HG02885 (cell line): ENCODE data around the gene PTF1A.
A peak's percentile ranks its signal among the peaks of the same experiment; 100 is the strongest.

ENCODE experiments used
- ATAC-seq: cut with Tn5 transposase; IDR thresholded peaks from one replicate; pipeline ENCODE4 v1.9.1; 2021; ENCODE audit warnings: mild to moderate bottlenecking; ENCODE audit not compliant: unreplicated experiment, poor library complexity

PTF1A gene

GRCh38 chr10:23191764-23192711 lies at the start of gene PTF1A:
TSS of gene PTF1A (plus strand) at chr10:23192312. CDS start at chr10:23192531, 219 bp downstream.
- ATAC-seq = no peak

DNA sequence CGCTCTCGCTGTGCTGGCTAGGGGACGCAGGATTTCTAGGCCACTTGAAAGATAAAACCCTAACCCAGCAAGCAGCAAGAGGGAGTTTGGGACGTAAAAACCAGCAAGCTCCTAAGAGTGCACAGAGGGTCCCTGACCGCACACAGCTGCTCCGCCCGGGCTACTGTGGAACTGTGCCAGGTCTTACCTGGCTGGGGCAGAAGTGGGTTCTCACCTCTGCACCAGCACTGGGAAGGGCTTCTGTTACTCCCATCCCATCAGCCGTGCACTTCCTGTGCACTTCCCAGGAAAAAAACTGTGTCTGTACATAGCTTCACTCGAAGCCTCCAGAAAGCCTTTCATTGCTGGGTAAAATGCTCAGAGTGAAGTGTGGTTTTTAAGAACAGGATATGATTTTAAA lies 45.9 kb upstream of the PTF1A start:
- no peak for ATAC-seq

- ATAC-seq = no peak
Observed at GRCh38 chr10:23147035-23147434, 45.1 kb upstream of the PTF1A start.

DNA sequence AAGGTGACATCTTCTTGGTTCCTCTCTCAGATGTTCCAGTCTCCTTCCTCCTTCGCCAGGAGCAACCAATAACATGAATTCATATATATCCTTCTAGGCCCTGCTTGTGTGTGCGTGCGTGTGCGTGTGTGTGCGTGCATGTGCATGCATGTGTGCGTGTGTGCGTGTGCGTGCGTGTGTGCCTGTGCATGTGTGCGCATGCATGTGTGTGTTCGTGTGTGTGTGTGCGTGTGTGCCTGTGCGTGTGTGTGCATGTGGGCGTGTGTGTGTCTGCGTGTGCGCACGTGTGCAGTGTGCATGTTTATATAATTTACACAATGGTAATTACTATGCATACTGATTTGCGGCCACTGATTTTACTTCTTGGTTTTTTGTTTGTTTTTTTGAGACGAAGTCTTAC lies 43.9 kb upstream of the PTF1A start:
- no peak for ATAC-seq

GRCh38 chr10:23150091-23150490 lies 42.0 kb upstream of the PTF1A start:
- no peak for ATAC-seq

DNA sequence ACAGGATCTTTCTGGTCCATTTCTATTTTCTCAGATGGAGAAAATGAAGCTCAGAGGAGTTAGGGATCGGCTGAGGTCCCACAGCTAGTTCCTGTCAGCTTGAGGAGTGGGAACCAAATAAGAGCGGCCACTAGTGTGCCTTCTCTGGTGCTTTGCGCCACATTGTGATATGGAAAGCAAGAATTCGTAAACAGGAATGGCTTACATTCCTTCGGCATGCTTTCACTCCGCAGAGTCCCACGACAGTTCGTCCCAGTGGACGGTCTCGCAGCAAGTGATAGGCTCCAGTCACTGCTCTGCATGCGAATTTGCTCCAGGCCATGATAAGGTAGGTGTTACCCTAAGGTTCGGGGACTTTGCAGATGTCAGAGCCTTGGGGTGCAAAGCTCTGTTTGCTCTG lies 41.5 kb upstream of the PTF1A start:
- no peak for ATAC-seq

DNA sequence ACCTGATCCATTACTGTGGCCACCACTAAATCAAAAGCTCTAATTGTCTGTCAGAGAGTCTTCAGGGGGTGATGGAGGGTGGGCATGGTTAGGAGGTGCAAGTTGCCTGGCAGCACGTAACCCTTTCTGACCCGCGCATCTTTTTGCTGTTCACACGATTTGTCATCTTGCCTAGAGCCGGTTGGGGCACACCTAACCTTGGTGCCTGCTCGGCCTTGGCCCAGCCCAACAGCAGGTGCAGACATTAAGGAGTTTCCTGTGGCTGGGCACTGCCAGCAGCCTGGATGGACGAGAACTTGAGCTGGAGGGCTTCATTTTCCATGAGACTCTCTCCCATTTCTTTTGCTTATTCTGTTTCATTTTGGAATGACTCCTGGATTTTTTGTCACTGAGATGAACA lies 41.0 kb upstream of the PTF1A start:
- ATAC-seq = no peak

GRCh38 chr10:23155169-23155568 lies 36.9 kb upstream of the PTF1A start:
- ATAC-seq = no peak

GRCh38 chr10:23156447-23157150 lies 35.5 kb upstream of the PTF1A start:
- no peak for ATAC-seq

GRCh38 chr10:23157239-23157681 lies 34.9 kb upstream of the PTF1A start:
- peak; percentile 54 for ATAC-seq

DNA sequence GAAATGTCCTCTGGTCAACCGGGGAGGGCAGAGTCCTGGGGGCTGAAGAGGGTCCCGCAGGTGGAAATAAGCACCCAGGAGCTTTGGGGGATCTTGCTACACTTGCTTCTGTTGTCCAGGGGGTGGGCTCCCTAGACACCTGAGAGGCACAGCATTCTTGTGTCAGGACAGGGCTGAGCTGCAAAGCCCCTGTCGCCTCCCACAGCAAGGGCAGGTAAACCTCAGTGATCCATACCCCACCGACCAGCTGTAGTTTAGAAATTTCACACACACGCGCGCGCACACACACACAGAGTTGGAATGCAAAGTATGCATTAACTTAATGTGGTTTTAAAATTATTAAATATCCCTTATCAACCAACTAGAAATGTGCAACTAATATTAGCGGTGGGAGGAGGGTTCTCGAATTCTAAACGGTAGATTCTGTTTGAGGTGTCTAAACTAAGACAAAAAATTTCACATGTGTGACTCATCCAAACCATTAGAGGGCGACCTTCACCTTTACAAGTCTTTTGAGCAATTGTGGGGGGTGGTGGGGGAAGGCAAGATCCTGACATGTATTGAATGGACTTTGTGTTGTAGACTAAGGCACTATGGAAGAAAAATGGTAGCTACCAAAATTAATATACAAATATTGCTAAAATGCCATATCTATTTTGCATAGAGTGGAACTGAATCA lies 34.3 kb upstream of the PTF1A start:
- ATAC-seq = peak; percentile 71

- peak; percentile 77 for ATAC-seq
Observed at GRCh38 chr10:23158370-23158769, 33.7 kb upstream of the PTF1A start.

DNA sequence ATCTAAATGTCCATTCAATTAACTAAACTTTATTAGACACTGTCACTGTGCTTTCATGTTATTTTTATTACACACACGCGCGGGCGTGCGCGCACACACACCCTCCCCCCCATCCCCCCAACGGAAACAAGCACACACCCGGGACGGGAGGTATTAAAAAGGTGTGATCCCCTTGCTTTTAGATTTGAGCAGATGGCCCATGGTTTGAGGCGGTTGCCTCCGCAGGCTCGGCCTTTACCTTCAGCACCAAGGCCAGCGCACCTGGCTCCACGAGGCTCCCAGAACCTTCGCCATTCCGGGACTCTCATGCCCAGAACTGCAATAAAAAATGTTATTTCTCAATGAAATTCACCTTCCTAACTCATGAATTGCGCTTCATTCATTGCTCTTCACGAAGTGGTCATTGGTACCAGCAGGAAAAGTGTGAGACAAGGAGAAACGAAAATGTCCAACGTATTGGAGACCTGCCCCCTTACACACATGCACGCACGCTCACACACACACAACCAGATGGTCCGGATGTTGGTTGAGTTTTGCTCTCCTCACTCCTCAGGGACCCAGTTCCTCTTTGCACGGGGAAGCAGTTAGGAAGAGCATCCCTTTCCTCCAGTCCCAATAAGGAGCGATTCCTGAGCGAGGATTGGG lies 20.8 kb upstream of the PTF1A start:
- no peak for ATAC-seq

- no peak for ATAC-seq
Observed at GRCh38 chr10:23172429-23173213, 19.5 kb upstream of the PTF1A start.

DNA sequence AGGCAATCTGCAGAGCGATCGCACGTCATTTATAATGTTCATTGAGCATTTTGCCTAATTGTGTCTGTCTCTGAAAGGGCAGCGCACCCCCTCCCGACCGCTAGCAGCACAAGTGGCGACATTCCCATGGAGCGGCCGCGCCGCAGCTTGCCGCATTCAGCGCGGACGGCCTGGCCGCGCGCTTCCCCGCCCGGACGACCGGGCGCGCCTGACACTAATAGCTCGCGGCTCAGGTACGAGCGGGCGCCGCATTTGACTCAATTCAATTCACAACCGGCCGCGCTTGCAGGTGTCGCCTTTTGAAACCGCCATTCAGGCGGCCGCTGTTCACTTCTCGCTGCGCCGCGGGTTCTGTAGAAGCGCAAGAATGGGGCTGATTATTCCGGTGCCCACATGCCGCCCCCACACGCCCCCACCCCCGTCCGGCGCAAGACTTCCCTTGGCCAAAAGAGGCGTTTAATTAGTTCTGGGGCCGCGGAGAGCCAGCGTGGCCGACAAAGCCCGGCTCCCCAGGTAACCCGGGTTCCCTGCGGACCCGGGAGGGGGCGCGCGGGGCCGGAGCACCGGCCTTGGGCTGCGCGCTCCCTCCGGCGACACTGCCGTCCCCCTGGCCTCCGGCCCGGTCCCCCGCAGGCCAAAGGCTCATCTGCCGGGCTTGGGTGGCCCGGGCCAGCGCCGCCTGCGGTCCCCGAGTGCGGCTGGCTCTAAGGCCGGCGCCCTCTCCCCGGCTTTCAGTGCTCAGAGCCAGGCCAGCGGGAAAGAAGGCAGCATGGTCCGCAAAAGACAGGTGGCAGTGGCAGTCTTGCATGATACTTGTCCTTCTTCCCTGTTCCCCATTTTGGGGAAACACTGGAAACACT lies 18.7 kb upstream of the PTF1A start:
- ATAC-seq = no peak

DNA sequence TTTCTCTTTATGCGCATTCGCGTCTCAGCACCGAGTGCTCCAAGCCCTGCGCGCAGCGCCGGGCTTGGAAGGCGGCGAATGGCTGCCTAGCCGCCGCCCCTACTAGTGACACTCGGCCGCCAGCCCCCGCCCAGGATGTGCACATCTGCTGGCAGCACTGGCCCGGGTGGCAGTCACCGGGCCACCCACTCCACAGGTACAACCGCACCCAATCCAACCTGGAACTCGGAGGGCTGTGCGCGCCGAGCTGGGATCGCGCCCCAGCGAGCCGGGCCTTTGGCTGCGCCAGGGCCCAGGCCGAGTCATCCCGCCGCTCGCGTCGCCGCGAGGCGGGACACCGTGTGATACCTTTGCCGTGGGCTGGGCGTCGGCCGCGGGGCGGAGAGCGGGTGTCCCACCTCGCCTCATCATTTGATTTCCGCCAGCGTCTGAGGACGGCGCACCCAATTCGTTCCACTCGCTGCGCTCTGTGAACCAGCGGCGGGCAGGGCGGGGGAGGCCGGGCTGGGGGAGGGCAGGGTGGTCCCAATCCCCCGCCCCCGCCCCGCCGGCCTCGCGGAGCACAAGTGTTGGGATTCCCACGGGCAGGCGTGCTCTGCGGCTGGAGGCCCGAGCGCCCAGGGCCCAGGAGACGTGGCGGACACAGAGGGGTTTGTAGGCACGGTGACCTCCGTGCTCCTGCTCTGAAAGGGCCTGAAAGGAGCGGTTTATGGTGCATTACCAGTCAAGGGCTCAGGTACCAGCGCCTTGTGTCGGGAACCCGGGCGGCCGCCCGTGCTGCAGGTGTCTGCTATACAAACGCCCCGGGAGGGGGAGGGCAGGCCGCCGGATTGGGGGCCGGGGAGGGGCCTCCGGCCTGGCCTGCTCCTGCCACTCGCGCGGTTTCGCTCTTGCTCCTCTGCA lies 17.8 kb upstream of the PTF1A start:
- ATAC-seq = no peak

DNA sequence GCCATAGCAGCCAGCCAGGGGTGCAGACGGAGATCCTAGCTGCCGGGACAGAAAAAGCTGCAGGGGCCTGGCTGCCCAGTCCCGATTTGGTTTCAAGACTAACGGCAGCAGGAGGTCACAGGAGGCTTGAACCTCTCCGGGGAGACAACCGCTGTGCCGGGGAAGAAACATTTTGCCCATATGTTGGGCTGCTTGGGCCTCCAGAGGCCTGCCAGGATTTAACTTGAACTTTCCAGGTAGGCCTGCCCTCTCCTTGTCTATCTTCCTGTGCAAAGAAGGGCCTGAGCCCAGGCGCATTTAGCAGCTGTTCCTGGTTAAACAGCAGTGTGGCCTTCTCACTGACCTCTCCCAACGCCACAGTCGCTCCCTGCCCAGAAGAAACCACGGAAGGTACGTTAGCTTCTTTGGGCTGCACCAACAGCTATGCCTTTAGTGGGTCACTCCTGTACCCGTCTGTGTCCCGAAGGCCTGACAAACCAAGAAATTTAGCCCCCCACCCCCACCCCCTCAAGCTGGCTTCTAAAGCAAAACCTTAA lies 17.1 kb upstream of the PTF1A start:
- ATAC-seq = no peak
